NCI-H1930 (cell line): Measurements from ENCODE around the gene ZNF578.
"Not testable (repeated sequence)": the region's sequence is repeated elsewhere in the genome, so short reads cannot be mapped to it uniquely, and the experiment has no call there.

Source experiments
- DNase-seq, 2 experiments: peaks; one replicate each; lab custom pipeline; 2025; lab: John Stamatoyannopoulos, UW

ZNF578 gene

DNA sequence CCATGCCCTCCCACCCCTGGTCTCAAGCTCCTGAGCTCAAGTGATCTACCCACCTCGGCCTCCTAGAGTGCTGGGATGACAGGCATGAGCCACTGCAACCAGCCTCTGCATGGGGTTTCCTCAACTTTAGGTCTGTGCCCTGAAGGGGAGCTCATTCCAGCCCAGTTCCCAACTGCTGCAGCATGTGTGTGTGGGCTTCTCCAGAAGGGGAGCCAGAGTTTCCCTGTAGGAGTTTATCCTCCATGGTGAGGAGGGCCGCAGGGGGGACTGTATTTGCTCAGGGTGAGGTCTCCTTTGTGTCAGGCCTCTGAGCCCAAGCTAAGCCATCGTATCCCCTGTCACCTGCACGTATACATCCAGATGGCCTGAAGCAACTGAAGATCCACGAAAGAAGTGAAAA is 62.8 kb downstream of the ZNF578 start:
- no peak for DNase-seq

DNA sequence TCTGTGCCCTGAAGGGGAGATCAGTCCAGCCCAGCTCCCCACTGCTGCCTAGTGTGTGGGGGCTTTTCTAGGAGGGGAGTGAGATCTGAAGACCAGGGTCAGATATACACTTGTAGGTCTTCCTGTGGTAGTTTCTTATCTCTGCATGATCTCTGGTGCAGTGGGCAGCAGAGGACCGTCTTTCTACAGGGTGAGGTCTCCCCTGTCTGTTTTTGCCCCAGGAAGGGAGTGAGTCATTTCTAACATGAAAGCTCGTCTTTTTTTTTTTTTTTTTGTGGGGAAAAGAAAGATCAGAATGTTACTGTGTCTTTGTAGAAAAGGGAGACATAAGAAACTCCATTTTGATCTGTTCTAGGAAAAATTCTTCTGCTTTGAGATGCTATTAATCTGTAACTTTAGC is 65.3 kb downstream of the ZNF578 start:
- no peak for DNase-seq

DNA sequence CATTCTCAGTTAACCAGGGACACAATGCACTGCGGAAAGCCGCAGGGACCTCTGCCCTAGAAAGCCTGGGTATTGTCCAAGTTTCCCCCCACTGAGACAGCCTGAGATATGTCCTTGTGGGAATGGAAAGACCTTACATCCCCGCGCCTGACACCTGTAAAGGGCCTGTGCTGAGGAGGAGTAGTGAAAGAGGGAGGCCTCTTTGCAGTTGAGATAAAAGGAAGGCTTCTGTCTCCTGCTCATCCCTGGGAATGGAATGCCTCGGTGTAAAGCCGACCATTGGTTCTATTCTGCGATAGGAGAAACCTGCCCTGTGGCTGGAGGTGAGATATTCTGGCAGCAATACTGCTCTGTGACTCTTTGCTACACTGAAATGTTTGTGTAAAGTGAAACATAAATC is 65.8 kb downstream of the ZNF578 start:
- not testable (repeated sequence) for DNase-seq

DNA sequence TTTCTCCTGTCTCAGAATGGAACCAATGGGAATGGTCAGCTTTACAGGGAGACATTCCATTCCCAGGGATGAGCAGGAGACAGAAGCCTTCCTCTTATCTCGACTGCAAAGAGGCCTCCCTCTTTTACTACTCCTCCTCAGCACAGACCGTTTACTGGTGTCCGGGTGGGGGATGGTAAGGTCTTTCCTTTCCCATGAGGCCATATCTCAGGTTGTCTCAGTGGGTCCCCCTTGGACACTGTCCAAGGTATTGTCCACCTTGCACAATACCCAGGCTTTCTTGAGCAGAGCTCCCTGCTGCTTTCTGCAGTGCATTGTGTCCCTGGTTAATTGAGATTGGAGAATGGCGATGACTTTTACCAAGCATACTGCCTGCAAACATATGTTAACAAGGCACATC is 66.7 kb downstream of the ZNF578 start:
- no peak for DNase-seq

DNA sequence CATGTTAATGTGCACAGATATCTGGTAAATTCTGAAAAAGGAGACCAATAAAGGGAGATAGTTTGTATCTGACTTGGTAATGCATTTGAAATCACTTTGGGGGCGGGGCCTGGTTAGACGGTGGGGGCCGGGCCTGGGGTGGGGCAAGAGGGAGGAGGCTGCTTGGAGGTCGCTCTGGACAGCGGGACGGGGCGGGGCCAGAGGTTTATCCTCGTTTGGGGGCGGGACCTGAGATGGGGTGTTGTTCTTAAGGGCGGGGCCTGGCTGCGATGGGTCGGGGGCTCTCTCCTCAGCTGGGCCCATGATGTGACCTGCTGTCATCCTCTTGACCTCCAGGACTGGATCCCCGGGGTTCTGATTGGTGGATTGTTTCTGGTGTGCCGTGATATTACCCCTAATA is 69.2 kb downstream of the ZNF578 start:
- DNase-seq = no peak

DNA sequence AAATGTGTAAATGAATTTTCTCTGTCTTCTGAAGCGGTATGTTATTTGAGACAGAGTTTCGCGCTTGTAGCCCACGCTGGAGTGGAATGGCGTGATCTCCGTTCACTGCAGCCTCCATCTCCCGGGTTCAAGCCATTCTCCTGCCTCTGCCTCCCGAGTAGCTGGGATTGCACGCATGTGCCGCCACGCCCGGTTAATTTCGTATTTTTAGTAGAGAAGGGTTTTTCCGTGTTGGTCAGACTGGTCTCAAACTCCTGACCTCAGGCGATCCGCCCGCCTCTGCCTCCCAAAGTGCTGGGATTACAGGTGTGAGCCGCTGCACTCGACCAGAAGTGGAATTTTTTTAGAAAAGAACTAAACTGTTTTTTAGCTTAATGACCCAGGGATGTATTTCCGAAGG is 70.7 kb downstream of the ZNF578 start:
- DNase-seq = no peak

DNA sequence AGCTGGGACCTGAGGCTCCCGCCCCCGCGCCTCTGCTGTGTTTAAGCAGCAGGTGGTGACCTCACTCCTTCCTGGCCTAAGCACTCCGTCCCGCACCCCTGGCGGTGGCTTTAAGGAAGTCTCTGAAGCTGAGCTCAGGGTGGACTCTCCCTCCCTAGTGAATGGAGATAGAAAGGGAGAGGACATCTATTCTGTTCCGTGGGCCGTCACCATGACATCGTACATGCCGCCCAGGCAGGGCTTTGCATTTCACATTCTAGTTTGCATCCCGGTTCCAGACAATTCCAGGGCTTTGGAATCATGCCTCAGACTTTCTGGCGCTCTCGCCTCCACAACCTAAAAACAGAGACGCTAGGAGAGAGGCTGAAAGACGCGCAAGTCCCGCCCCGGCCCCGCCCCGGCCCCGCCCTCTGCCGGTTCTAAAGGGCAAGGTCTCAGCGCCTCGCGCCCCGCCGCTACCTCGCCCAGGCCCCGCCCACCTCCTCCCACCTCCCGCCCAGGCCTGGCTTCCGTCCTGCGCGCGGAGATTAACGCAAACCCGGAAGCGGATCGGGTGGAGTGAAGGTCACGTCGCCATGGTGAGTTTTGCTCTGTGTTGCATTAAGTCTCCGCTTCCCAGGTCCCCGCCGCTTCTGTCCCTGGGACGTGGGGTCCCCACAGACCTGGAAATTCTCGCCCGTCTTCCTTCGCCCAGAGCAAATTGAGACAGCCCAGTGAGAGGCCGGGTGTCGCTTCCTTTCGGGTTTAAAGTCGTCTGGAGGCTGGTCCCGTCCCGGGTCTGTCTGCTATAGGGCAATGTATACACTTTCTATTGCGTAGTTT is 74.0 kb downstream of the ZNF578 start, which contains the start of gene ZNF808:
TSS of gene ZNF808 (plus strand) at position 535 of the 822 bp plus-strand sequence. CDS start 15,617 bp downstream, outside the sequence.
- DNase-seq = peak; percentile 91 to 94

DNA sequence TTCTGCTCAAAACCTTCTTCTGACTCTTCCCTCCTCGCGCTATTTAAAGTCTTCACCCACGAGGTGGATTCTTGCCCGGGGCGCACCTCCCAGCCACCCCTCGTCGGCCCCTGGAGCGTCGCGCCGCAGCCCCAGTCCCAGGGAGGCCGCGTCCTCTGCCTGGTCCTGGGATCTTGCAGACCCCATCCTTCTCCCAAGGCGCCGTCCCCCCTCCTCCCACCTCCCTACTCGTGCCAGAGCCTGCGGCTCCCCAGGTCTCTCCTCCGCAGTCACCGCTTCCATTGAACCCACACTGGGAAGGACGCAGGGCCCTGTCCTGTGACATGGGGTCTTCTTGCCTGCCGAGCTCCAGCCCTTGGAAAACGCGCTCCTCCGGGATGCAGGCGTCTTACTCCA is 74.6 kb downstream of the ZNF578 start:
- no peak for DNase-seq

DNA sequence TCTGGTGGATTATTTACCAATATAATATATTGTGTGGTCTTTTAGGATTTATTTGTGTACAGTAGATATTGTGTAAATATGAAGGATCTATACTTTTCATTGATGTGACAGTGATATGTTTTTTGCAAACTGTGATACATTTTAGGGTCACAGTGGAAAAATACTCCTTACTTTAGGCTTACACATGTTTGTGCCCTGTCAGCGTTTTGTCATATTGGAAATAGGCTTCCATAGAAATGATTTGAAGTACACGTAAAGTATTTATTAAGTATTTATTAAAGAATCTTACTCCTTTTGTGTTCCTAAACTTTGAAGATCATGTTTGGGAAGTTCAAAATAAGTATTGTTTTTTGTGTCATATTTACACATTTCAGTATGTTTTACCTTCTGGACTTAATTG is 79.1 kb downstream of the ZNF578 start:
- no peak for DNase-seq

DNA sequence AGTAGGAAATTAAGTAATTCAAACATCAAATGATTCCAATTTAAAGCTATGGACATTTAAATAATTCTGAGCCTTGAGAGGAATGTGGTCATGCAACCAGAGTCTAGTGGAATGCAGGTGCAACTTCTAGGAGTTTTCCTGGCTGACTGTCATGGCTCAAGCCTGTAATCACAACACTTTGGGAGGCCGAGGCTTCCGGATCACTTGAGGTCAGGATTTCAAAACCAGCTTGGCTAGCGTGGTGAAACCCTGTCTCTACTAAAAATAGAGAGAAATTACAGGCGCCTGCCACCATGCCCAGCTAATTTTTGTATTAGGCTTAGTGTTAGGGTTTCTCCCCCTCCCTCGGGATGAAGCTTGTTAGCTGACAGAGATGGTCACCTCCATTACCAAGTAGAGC is 80.5 kb downstream of the ZNF578 start:
- no peak for DNase-seq

DNA sequence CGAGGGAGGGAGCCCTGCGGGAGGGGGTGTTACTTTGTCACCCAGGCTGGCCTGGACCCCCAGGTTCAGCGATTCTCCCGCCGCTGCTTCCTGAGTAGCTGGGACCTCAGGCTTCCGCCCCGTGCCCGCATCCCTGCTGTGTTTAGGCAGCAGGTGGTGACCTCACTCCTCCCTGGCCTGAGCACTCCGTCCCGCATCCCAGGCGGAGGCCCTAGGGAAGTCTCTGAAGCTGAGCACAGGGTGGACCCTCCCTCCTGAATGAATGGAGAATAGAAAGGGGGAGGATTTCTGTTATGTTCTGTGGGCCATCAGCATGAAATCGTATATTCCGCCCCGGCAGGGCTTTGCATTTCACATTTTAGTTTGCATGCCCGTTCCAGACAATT is 82.0 kb downstream of the ZNF578 start:
- not testable (repeated sequence) for DNase-seq

DNA sequence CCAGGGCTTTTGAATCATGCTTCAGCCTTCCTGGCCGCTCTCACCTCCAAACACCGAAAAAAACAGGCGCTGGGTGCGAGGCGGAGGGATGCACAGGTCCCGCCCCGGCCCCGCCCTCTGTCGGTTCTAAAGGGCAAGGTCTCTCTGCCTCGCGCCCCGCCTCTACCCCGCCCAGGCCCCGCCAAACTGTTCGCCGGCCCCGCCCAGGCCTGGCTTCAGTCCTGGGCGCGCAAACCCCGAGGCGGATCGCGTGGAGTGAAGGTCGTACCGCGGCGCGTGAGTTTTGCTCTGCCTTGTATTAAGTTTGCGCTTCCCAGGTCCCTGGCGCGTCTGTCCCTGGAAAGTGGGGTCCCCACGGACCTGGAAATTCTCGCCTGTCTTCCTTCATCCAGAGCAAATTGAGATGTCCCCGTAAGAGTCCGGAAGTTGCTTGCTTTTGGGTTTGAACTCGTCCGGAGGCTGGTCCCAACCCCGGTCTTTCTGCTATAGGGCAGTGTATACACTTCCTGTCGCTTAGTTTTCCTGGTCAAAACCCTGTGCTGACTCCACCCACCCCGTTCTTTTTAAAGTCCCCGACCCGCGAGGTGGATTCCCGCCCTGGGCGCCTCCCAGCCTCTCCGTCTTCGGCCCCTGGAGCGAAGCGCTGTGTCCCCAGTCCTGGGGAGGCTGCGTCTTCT is 82.6 kb downstream of the ZNF578 start:
- no peak for DNase-seq

DNA sequence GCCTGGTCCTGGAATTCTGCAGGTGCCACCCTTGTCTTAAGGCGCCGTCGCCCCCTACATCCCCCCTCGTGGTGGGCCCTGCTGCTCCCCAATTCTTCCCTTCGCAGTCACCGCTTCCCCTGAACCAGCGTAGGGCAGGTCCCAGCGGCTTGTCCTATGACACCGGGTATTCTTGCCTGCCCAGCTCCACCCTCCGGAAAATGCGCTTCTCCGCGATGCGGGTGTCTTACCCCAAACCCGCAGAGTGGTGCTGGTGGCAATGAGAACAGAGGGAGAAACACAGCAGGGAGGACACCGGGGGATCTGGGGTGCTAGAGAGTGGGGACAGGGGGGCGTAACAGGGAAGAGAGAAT is 83.1 kb downstream of the ZNF578 start:
- no peak for DNase-seq

DNA sequence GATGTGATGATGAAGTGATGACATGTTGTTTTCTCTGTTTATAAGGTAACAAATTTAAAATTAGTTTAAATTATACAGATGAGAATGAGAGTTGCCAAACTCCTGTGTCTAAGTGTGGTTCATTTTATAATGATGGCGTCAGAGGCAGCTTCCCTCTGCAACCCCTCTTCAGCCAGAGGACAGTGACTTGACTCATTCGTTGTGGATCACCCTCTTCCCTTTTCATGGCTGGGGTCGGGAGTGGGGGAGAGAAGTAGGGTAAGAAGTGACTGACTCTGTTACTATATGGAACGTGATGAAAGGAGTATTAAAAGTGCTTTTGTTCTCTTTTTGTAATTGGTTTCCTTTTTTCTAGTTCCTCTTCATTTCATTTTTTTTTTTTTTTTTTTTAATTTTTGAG is 85.5 kb downstream of the ZNF578 start:
- not testable (repeated sequence) for DNase-seq

DNA sequence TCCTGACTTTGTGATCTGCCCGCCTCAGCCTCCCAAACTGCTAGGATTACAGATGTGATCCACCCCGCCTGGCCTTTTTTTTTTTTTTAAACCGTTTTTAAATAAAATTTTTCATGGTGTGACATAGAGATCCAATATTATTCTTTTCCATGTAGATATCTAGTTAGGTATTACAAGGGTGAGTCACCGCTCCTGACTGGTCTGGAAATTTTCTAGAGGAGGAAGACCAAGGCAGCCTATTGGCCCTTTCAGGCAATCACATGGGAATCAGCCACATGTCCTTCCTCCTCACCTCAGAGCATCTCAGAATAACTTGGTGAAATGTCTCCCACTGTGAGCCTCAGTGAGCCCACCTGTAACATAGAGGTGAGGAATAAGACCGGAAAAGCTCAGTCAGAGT is 87.8 kb downstream of the ZNF578 start:
- DNase-seq = not testable (repeated sequence)

DNA sequence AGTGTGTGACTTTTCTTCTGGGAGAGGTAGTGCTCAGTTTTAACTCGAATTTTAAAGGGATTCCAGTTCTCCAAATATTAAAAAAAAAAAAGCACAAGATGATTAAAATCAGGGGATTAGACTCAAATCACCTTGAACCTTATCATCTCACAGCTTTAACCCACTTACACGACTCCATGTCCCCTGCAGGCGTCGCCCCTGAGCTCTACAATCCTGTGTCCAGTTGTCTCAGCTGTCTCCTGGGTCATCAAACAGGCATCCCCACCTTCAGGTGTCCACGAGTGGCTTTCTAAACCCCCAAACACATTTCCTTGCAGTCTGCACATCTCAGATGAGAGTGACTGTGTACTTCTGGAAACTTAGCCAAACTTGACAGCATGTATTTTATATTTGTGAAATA is 88.3 kb downstream of the ZNF578 start:
- no peak for DNase-seq

DNA sequence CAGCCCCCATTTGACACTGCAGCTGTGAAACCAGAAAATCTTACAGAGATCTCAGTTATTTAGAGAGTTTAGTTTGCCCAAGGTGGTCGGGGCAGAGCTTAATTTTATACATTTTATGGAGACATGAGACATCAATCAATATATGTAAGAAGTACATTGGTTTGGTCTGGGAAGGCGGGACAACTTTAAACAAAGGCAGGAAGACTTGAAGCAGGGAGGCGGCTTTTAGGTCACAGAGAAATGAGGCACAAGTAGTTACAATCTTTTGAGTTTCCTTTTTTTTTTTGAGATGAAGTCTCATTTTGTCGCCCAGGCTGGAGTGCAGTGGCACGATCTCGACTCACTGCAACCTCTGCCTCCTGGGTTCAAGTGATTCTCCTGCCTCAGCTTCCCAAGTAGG is 89.2 kb downstream of the ZNF578 start:
- not testable (repeated sequence) for DNase-seq

DNA sequence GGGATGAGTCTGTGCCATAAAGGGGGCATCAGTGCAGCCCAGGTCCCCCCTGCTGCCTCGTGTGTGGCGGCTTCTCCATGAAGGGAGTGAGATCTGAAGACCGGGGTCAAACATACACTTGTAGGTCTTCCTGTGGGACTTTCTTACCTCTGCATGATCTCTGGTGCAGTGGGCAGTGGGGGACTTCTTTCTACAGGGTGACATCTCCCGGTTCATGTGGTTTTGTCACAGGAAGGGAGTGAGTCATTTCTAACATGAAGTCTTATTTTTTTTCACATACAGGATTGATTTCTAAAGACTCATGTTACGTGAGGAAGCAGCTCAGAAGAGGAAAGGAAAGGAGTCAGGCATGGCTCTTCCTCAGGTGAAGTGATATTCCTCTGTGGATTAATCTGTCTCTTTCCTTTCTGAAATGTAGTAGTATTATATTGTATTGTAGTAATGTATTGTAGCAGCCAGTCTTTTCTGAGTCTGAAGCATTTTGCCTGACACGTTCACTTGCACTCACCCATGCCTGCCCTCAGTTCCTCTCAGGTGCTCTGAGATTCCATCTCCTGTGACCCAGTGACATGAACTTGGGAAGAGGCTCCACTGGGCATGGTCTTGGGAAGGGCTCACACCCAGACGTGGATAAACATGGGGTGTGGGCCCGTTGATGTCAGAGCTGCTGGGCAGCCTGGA is 89.8 kb downstream of the ZNF578 start:
- no peak for DNase-seq

DNA sequence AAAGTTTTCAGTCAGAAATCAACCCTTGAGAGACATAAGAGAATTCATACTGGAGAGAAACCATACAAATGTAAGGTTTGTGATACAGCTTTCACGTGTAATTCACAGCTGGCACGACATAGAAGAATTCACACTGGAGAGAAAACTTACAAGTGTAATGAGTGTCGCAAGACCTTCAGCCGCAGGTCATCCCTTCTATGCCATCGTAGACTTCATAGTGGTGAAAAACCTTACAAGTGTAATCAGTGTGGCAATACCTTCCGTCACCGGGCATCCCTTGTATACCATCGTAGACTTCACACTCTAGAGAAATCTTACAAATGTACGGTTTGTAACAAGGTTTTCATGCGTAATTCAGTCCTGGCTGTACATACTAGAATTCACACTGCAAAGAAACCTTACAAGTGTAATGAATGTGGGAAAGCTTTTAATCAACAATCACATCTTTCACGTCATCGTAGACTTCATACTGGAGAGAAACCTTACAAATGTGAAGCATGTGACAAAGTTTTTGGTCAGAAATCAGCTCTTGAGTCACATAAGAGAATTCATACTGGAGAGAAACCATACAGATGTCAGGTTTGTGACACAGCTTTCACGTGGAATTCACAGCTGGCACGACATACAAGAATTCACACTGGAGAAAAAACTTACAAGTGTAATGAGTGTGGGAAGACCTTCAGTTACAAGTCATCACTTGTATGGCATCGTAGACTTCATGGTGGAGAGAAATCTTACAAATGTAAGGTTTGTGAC is 101.0 kb downstream of the ZNF578 start:
- DNase-seq = no peak

DNA sequence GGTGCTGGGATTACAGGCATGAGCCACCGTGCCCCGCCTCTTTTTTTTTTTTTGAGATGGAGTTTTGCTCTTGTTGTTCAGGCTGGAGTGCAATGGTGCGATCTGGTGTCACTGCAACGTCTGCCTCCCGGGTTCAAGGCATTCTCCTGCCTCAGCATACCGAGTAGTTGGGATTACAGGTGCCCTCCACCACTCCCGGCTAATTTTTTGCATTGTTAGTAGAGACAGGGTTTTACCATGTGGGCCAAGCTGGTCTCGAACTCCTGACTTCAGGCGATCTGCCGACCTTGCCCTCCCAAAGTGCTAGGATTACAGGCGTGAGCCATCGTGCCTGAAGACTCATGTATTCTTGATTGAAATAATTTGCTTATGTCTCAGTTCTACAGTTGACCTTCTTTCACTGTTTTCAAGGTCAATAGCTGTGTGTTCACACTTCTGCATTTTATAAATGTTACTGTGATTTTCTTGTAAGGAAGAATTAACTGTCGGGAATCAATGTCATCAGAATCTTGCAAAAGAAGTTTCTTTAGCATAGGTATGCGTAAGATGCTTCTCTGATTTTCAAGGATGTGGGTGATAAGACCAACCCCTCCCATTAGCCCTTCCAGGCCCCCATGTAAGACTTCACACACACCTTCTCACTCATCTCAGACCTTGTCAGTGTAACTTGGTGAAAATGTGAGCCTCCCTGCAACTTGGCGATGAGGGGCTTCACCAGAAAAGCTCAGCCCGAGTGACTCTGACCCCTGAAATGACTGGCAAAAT is 104.1 kb downstream of the ZNF578 start:
- DNase-seq = no peak

DNA sequence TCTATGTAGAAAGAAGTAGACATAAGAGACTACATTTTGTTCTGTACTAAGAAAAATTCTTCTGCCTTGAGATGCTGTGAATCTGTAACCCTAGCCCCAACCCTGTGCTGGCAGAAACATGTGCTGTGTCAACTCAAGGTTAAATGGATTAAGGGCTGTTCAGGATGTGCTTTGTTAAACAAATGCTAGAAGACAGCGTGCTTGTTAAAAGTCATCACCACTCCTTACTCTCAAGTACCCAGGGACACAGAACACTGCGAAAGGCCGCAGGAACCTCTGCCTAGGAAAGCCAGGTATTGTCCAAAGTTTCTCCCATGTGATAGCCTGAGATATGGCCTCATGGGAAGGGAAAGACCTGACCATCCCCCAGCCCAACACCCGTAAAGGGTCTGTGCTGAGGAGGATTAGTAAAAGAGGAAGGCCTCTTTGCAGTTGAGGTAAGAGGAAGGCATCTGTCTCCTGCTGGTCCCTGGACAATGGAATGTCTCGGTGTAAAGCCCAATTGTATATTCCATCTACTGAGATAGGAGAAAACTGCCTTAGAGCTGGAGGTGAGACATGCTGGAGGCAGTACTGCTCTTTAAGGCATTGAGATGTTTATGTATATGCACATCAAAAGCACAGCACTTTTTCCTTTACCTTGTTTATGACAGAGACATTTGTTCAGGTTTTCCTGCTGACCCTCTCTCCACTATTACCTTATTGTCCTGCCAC is 105.5 kb downstream of the ZNF578 start:
- not testable (repeated sequence) for DNase-seq
